HG03457 (cell line): ENCODE data around the gene TBC1D25.

ENCODE experiments used
- ATAC-seq: cut with Tn5 transposase; IDR thresholded peaks from one replicate; pipeline ENCODE4 v1.9.1; 2021; ENCODE audit warnings: moderate number of reproducible peaks; ENCODE audit not compliant: unreplicated experiment

Gene TBC1D25, protein sequence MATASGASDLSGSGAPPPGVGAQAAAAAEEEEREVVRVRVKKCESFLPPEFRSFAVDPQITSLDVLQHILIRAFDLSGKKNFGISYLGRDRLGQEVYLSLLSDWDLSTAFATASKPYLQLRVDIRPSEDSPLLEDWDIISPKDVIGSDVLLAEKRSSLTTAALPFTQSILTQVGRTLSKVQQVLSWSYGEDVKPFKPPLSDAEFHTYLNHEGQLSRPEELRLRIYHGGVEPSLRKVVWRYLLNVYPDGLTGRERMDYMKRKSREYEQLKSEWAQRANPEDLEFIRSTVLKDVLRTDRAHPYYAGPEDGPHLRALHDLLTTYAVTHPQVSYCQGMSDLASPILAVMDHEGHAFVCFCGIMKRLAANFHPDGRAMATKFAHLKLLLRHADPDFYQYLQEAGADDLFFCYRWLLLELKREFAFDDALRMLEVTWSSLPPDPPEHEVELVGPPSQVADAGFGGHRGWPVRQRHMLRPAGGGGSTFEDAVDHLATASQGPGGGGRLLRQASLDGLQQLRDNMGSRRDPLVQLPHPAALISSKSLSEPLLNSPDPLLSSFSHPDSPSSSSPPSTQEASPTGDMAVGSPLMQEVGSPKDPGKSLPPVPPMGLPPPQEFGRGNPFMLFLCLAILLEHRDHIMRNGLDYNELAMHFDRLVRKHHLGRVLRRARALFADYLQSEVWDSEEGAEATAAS

DNA sequence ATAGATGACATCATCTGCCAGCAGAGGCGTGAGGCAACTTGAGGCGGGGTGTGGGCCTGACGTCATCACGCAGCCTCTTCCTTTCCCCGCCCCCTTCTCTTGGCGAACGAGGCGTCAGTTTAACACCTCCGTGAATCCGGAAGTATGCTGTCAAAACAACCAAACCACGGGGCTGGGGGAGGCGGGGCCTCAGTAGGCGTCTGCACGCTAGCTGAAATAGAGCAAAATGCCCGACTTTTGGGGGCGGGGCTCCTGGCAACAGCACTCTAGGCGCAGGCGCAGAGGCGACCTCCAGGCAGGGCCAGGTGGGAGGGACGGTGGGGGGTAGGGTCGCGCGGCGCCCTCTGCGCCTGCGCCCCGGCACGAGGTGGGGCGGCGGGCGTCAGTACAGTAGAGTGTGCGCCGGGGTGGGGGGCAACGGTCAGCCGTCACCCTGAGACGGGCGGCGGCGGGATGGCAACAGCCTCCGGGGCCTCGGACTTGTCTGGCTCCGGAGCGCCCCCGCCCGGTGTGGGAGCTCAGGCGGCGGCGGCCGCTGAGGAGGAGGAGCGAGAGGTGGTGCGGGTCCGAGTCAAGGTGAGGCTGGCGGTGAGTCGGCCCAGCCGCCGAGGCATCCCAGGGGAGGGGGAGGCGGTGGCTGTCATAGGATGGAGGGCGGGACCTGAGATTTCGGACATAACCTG is at the start of gene TBC1D25:
Gene TBC1D25 (plus strand): TSS at position 370 of the 683 bp plus-strand sequence. CDS start 84 bp downstream, at position 454.
- ATAC-seq, result peak; percentile 63

DNA sequence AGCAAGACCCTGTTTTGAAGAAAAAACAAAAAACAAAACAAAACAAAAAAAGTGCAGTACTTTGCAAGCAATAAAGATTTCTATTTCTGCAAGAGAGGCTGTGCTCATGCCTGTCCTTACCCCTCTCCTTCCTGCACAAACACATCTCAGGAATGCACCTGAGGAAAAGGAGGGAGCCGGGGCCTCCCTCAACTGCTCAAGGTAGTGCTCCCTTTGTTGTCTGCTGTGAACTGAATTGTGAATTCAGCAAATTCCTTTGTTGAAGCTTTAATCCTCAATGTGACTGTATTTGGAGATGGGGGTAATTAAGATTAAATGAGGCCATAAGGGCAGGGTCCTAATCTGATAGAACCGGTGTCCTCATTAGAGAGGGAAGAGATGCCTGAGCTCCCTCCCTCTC is 49.6 kb upstream of the TBC1D25 start:
- no peak for ATAC-seq

DNA sequence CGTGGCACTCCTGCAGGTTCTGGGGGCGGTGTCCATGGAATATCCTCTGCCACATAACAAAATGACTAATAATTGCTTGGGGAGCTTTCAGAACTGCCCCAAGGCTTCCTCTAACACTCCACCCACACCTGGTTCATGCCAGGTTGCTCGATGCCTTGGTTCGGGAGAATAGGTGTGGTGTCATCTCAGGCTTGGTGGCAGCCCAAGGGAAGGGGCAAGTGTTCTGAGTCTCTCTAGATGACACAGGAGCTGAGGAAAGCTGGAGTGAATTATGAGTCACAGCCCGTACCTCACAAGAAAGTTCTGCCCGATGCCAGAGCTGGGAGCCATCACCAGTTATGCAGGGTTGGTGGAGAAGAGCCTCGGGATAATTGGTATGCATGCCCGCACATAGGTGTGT is 48.9 kb upstream of the TBC1D25 start:
- ATAC-seq, result no peak

DNA sequence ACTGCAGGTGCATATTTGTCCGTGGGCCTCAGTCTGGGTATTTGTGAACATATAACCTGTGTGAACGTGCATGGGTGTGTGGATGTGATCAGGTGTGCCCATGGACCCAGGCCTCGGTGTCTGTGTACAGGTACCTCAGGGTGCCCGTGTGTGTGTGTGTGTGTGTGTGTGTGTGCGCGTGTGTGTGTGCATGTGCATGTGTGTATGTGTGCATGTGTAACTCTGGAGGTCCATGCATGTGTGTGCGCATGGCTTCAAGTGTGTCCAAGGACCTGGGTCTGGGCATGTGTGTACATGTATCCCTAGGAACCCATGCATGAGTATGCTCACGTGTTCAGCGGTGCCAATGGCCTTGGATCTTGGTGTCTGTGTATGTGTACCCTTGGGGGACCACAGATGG is 47.7 kb upstream of the TBC1D25 start:
- no peak for ATAC-seq

DNA sequence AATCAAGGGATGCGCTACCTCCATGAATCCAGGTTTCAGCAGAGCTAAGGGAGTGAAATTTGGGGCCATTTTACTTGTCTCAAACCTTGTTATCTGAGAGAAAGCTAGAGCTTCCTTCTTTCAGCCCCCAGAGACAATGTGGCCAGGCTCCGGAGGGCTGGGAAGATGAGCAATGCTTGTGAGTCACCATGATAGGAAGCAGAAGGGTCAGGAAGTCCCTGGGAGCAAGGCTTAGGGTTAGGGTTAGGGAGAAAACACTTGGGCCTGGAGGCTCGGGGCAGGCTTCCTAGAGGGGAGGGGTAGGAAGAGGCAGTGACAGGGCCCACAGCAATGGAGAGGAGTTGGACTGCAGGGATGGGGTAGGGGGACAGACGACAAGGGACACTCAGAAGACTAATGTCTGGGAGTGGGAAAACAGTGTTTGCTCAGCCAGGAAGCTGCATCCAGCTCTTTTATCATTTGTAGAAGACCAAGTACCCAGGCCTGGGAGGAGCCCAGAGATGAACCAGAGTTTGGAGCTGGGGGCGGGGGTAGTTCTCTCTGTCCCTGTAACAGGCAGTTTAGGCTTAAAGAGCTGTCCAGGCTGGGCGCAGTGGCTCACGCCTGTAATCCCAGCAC is 47.1 kb upstream of the TBC1D25 start:
- no peak for ATAC-seq

DNA sequence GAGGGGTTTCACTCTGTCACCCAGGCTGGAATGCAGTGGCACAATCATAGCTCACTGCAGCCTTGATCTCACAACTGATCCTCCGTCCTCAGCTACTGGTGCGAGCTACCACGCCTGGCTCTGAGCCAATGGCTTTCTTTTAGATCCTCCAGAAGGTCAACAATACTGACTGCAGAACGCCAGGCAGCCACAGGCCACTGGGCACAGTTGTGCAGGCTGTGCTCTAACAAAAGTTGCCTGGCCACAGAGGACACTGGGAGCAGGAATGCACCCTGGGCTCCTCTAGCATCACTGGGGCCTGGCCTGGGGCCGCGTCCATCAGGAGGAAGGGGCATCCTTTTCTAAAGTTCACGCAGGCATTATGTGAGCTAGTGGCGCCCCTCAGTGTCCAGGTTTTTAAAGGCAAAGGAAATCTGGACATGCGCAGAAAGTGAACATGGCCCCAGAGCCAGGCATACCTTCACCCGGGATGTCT is 45.6 kb upstream of the TBC1D25 start:
- ATAC-seq, result no peak

DNA sequence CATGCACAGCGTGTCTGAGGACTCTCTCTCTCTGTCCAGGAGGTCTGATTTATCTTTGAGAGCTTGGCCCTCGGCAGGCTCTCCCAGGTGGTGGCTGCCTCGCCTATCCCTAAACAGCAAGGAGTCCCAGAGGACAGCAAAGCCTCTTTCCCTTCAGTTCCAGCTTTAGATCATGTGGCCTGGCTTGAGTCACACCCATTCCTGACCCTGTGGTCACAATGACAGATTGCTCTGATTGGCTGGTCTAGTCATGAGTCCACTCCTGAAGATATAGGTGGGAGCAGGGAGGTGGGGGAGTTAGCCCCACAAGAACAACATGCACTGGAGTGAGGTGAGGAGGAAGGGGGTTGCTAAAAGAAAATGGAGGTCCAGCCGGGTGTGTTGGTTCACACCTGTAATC is 42.9 kb upstream of the TBC1D25 start:
- no peak for ATAC-seq

DNA sequence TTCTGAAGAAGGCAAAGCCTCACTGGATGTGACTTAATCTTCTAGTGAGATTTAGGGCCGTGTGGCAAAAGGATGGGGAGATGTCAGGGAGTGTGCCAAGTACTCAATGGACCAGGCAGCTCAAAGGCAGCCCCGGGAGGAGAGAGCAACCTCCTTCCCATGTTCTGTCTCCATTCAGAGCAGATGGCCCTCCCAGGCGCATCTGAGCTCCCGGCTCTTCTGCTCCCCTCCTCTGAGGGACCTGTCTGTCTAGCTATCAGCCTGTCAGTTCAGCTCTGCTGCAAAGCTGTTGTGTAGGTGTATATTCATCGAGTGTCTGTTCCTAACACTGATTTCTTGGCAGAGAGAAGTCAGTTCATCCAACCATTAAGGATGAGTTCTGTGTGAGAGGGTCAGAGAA is 41.6 kb upstream of the TBC1D25 start:
- ATAC-seq, result no peak

DNA sequence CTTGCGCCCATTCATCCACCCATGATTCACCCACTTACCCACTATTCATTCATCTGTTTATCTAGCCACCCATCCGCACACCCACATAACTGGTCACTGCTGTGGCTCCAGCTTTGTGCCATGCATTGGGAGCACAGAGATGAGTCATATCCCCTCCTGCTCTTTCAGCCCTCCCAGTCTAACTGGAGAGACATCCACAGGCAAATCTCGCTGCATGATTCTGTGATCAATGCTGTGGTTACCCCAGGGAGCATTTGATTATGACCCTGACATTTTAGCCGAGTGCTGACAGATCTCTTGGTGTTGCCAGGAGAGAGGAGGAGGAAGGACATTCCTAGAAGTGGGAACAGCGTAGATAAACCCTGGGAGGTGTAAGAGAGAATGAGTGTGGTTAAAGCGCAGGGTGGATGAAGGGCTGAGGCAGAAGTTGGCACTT is 41.1 kb upstream of the TBC1D25 start:
- ATAC-seq, result no peak

DNA sequence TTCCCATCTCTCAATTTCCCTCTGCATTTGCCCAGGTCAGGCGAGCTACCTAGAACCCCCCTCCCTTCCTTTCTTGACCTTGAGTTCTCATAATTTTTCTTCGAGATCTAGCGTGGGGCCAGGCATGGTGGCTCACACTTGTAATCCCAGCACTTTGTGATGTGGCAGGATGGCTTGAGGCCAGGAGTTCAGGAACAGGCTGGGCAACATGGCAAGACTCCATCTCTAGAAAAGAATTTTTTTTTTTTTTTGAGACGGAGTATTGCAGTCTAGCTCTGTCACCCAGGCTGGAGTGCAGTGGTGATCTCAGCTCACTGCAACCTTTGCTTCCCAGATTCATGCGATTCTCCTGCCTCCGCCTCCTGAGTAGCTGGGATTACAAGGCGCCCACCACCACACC is 35.3 kb upstream of the TBC1D25 start:
- no peak for ATAC-seq

DNA sequence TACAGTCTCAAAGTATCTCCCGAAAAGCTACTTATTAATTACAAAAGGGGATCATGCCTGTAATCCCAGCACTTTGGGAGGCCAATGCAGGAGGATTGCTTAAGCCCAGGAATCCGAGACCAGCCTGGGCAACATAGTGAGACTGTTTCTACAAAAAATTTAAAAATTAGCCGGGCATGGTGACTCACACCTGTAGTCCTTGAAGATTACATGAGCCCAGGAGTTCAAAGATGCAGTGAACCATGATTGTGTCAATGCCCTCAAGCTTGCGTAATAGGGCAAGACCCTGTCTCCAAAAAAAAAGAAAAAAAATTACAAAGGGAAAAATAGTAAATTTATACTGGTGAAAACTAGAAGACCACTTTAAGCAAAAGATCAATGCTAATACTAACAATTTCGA is 34.0 kb upstream of the TBC1D25 start:
- ATAC-seq, result no peak

DNA sequence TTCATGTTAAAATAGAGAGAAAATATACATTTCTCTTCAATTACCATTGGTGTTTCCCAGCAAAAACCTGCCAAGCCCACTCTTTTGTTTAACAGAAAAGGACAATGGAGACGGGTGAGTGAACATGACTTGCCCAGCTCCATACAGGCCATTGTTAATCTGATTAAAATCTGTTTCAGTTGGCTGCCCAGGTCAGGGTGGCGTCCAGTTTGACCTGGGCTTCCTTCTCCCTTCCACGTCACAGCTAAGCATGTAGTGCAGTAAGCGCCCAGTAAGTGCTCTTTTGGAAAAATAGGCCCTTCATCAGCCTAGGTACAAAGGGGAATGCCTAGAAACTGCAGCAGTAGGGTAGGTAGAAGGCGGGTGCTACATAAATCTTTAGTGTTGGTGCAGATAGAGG is 32.3 kb upstream of the TBC1D25 start:
- ATAC-seq, result no peak

DNA sequence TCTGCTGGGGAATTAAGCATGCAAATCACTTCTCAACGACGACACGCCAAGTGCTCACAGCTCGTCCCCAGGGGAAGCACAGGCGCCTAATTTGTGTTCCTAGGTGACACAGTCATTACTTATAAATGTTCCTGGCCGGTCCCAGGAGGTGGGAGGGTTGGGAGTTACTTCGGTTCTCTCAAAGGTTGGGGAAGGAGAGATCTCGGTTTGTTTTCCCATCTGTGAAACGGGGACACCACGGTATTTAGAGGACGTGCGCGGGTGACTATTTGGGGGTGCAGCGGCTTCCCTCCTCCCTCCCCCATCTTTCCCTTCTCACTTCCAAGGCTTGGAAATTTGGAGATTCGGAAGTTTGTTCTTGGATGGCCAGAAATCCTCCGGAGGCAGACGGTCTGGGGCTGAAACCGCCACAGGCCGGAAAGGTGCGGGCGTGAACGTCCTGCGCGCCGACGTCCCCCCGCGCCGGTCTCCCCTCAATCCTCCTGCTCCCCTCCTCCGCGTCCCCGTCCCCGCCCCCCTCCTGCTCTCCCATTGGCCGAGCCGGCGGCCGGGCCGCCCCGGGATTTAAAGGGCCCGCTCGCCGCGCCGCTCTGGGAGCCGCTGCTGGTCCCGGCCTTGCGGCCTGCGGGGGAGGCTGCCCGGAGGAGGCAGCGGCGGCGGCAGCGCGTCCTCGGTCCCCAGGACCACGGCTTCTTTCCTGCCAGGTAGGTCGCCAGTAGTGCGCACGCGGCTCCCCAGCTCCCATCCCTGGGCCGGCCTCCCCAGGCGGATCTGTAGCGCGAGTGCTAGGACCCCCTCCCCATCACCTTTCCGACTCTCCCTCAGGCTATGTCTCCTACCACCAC is 30.9 kb upstream of the TBC1D25 start, which contains the start of gene PORCN:
Gene PORCN (plus strand): TSS at position 593 of the 845 bp plus-strand sequence. CDS start 829 bp downstream, outside the sequence.
- ATAC-seq, result peak; percentile 48

DNA sequence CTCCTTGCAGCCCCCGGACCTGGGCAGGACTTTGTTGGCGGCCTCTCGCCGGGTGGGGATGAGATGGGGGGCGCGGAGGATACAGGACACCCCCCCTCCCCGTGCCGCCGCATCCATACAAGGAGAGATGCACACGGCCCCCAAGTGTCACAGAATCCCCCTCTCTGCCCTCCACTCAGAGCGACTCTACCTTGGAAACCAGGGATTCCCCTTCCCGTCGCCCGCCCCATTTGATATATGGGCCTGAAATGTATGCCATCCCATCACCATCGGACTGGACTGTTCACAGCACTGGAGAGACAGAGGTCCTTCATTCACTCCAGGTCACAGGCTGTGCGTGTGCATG is 30.3 kb upstream of the TBC1D25 start:
- ATAC-seq, result no peak

DNA sequence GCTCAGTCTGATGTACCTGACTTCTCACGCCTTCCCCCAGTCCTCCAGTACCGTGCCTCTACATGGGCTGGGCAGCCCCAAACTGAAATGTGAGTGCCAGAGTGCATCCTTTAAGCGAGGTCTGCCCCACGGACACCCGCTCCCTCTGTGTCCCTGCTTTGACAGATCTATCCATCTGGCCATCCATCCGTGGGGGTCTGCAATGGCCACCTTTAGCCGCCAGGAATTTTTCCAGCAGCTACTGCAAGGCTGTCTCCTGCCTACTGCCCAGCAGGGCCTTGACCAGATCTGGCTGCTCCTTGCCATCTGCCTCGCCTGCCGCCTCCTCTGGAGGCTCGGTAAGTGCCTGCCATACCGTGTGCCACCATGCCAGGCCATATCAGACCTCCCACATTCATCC is 29.9 kb upstream of the TBC1D25 start:
- no peak for ATAC-seq

DNA sequence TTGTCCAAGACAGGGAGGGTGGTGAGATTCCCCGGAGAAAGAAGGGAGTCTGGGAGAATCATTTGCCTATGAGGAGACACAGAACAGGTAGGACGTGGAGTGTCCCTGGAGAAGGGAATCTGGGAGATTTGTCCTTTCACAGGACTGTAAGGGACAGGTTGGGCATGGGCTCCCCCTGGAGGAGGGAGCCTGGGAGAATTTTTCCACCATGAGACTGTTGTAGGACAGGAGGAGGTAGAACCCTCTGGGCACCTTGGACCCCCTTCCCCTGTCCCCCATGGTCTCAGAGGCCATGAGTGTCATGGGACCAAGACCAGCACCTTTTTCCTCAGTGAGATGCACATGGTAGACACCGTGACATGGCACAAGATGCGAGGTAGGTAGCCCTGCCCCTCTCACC is 28.0 kb upstream of the TBC1D25 start:
- ATAC-seq, result no peak

DNA sequence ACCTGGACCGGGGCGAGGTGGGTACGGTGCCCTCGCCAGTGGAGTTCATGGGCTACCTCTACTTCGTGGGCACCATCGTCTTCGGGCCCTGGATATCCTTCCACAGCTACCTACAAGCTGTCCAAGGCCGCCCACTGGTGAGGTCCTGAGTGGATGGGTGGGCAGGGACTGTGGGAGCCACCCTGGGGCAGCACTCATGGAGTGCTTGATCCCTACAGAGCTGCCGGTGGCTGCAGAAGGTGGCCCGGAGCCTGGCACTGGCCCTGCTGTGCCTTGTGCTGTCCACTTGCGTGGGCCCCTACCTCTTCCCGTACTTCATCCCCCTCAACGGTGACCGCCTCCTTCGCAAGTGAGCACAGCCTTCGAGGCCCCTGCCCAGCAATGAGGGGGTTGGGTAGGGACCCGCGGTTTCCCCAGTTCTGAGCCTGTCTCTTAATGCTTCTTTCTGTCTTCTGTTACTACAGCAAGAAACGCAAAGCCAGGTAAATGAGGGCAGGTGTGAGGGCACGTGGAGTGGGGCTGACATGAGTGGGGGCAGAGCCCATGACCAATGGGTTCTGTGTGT is 27.1 kb upstream of the TBC1D25 start:
- no peak for ATAC-seq

DNA sequence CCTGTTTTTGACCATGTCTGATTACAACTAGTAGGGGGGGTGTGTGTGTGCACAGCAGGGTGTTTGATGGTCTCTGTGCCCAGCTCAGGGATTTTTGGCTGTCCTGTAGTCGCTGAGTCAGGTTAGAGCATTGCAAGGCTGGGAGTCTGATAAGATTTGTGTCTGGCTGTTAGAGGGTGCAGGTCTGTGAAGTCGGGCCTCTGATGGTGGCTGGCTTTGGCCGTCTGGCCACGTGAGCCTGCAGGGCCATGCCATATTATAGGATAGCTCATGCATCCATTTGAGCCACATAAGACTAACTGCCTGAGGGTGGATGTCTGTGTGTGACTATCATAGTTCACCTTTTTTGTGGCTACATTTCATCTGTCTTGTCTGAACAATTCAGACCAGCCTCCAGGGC is 25.8 kb upstream of the TBC1D25 start:
- no peak for ATAC-seq

DNA sequence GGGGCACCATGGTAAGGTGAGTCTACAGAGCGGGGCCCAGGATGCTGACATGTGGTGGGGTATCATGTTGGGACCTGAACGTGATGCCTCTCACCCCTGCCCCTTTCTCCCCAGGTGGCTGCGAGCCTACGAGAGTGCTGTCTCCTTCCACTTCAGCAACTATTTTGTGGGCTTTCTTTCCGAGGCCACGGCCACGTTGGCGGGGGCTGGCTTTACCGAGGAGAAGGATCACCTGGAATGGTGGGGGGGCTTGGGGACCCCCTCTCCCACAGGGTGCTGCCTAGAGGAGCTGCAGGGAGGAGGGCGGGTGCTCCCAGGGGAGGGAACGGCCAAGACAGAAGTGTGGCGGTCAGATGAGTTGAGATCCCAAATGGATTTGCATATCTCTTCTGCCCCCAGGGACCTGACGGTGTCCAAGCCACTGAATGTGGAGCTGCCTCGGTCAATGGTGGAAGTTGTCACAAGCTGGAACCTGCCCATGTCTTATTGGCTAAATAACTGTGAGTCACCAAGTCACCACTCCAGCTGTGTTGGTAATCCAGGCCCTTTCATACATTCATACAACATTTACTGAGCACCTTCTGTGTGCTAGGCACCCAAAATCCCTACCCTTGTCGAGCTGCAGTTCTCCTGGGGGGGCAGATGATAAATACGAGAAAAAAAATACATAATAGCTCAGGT is 25.2 kb upstream of the TBC1D25 start:
- ATAC-seq, result no peak
